Measurements from ENCODE around the gene CSAD.
"Not testable (repeated sequence)": the region's sequence is repeated elsewhere in the genome, so short reads cannot be mapped to it uniquely, and the experiment has no call there.

CSAD gene

DNA sequence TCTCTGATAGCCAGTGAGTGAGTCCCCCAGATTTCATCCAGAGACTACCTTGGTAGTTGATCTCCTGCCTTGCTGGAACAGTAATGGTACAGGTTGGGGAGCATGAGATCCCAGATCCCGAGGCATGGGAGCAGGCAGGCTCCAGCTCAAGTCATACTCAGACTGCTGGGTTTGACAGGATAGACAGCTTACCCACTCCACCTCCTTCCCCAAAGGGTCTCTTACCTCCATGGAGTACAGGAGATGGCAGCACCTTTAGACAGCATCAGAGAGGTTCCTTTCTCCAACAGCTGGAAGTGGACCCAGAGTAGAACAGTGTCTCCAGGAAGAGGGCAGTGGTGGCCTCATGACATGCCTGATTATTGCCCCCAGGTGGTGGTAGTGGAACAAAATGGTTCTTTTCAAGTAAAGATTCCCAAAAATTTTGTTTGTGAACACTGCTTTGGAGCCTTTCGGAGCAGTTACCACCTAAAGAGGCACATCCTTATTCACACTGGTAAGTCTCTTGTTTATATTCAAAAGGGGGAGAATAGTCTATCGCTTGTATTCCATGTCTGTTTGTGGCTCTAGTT lies 4.9 kb upstream of the CSAD start:
- Mint-ChIP-seq H3K9me3 (no peaks in the 10 kb centered on the region), H3K4me1 (peaks cover 44% of the 10 kb centered on the region), H3K36me3 (ENCODE audit: low read depth) (peaks cover 48% of the 10 kb centered on the region), H3K27ac (peak overlapping the region; percentile 50), H3K4me3 (no peak overlapping the region), H3K27me3 (no peaks in the 10 kb centered on the region)
- DNase-seq (no peak), ATAC-seq (no peak)

DNA sequence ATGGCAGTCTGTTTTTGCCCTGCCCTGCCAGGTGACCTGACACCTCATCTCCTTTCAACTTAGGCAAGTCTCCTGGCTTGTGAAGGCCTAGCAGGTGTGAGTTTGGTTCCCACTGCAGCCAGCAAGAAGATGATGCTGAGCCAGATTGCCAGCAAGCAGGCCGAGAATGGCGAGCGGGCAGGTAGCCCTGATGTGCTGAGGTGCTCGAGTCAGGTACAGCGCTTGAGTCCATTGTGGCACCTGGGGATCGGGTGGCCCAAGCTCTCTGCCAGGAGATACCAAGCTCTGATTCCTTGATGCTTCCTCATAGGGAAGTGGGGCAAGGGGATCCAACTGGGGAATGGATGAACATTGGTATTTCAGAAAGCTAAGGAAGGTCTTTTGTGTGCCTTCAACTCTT lies 4.1 kb upstream of the CSAD start:
- DNase-seq (no peak), ATAC-seq (no peak)
- Mint-ChIP-seq H3K4me3 (no peak overlapping the region), H3K27me3 (no peaks in the 10 kb centered on the region), H3K36me3 (ENCODE audit: low read depth) (peaks cover 48% of the 10 kb centered on the region), H3K27ac (no peak overlapping the region), H3K4me1 (peaks cover 42% of the 10 kb centered on the region), H3K9me3 (no peaks in the 10 kb centered on the region)

DNA sequence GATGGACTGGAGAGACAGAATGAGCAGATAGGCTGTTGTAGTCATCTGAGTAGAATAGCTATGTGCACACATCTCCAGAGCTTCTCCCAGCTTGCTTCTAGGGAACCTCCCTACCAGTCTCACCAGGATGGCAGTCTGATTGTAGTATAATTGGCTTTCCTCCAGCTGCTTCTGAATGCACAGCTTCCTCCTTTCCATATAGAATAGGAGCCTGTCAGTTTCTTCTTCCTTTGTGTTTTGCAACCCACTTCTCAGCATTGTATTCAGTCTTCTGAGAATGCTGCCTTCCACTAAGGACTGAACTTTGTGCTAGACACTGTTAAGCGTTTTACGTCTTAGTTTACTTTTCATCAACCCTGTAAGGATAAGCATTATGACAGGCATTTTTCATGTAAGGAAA lies 2.2 kb upstream of the CSAD start:
- DNase-seq: no peak
- Mint-ChIP-seq H3K9me3 (no peaks in the 10 kb centered on the region), H3K4me1 (peaks cover 49% of the 10 kb centered on the region), H3K4me3 (peak overlapping the region; percentile 87), H3K27me3 (no peaks in the 10 kb centered on the region), H3K36me3 (ENCODE audit: low read depth) (peaks cover 46% of the 10 kb centered on the region), H3K27ac (peak overlapping the region; percentile 71)
- ATAC-seq: no peak

DNA sequence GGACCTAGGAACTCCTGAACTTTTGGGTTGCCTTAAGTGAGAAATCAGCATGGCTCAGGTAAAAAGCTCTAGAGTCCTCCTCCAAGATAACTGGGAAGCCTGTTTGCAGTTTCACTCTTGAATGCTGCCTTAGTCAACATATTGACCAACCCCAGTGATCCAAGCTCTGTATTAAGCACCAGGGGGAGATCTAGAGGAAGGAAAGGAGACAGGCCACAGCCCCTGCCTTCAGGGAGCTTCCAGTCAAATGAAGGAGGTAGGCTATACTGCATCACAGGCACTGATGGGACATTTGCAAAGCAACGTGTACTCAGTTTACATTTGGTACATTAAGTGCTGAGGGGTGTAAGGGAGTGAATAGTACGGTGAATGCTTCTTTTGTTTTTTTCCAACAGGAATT lies 1.2 kb upstream of the CSAD start:
- DNase-seq: no peak
- Mint-ChIP-seq H3K4me1 (peaks cover 49% of the 10 kb centered on the region), H3K36me3 (ENCODE audit: low read depth) (peaks cover 37% of the 10 kb centered on the region), H3K27ac (peak overlapping the region; percentile 85), H3K27me3 (no peaks in the 10 kb centered on the region), H3K4me3 (peak overlapping the region; percentile 87), H3K9me3 (no peaks in the 10 kb centered on the region)
- no peak for ATAC-seq

DNA sequence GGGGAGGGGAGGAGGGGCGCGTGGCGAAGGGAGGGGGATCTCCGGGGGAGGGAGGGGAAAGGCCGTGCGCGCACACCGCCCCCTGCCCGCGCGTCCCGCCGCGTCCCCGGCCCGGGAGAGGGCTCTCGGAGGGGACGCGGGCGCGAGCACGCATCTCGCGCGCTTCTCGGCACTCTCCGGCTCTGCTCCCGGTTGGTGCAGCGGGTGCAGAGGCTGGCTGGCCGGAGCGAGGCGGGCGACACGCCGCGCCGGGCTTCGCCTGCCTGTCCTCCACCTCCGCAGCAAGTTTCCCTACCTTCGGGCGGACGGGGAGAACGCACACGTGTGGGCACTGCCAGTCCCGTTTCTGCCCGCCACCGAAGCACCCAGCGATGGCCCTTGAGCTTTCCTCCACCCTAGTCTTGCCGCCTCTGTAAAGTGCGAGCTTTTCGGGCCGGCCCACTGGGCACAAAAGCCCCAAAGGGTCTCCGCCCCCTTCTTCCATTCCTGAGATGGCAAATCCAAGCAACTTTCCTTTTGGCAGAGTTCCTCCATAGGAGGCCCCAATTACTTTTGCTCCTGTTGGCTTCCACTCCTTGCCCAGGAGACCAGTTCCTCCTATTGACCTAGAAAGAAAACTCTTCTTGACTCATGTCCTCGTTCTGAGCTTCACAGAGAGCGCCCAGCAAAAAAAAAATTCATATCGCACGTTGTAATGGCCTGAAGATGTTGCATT lies 363 bp upstream of the CSAD start:
- Mint-ChIP-seq H3K4me3 (peak overlapping the region; percentile 87), H3K9me3 (no peaks in the 10 kb centered on the region), H3K27ac (peak overlapping the region; percentile 85), H3K27me3 (no peaks in the 10 kb centered on the region), H3K4me1 (peaks cover 49% of the 10 kb centered on the region), H3K36me3 (ENCODE audit: low read depth) (peaks cover 30% of the 10 kb centered on the region)
- DNase-seq (peak; percentile 80), ATAC-seq (peak; percentile 62)

DNA sequence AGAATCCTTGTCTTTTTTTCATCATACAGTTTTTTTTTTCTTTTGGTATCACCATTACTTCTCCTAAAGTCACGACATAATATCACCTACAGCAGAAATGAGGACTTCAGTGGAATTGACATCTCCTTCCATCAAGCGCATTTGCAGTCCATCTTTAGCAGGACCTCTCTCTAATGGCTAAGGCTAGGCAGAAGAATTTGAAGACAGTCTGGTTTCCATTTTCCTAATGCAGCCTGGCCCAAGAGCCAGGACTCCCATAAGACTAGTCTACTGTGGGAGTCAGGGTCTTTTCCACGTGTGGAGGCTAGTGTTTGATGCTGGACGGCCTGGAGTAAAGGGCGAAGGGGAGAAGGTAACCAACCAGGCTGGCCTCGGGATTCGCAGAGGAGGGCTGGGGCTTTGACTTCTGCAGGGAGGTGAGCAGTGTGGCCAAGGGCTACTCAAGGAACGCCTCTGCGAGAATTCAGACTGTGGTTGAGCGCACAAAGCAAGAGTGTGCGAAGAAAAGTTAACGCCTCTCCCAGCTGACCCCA lies 972 bp downstream of the CSAD start:
- Mint-ChIP-seq H3K4me3 (peak overlapping the region; percentile 87), H3K9me3 (no peaks in the 10 kb centered on the region), H3K4me1 (peaks cover 50% of the 10 kb centered on the region), H3K27ac (peak overlapping the region; percentile 89), H3K36me3 (ENCODE audit: low read depth) (peaks cover 18% of the 10 kb centered on the region), H3K27me3 (no peaks in the 10 kb centered on the region)
- ATAC-seq: peak; percentile 9
- no peak for DNase-seq

DNA sequence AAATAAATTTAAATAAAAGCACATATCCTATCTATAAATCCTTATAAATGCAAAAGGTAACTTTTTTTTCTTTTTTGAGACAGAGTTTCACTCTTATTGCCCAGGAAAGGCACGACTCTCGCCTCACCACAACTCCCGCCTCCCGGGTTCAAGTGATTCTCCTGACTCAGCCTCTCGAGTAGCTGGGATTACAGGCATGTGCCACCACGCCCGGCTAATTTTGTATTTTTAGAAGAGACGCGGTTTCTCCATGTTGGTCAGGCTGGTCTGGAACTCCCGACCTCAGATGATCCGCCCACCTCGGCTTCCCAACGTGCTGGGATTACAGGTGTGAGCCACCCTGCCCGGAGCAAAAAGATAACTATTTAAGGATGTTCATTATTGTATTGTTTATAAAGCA lies 1.9 kb downstream of the CSAD start:
- peaks cover 16% of the 10 kb centered on the region for H3K36me3 Mint-ChIP-seq (ENCODE audit: low read depth)
- peak overlapping the region; percentile 87 for H3K4me3 Mint-ChIP-seq
- H3K9me3 Mint-ChIP-seq, ATAC-seq, DNase-seq, H3K27me3 Mint-ChIP-seq: not testable (repeated sequence)
- peaks cover 42% of the 10 kb centered on the region for H3K4me1 Mint-ChIP-seq
- peak overlapping the region; percentile 89 for H3K27ac Mint-ChIP-seq

DNA sequence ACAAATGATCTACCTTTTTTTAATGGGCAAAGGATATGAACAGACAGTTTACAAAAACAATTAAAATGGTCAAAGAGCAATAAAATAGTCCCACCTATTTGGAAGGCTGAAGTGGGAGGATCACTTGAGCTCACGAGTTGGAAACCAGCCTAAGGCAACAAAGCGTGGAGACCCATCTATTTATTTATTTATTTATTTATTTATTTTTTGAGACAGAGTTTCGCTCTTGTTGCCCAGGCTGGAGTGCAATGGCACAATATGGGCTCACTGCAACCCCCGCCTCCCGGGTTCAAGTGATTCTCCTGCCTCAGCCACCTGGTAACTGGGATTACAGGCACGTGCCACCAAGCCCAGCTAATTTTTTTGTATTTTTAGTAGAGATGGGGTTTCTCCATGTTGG lies 3.3 kb downstream of the CSAD start:
- not testable (repeated sequence) for DNase-seq, H3K9me3 Mint-ChIP-seq, H3K27me3 Mint-ChIP-seq, H3K27ac Mint-ChIP-seq, ATAC-seq, H3K4me3 Mint-ChIP-seq
- Mint-ChIP-seq H3K4me1 (peaks cover 29% of the 10 kb centered on the region), H3K36me3 (ENCODE audit: low read depth) (peaks cover 13% of the 10 kb centered on the region)

DNA sequence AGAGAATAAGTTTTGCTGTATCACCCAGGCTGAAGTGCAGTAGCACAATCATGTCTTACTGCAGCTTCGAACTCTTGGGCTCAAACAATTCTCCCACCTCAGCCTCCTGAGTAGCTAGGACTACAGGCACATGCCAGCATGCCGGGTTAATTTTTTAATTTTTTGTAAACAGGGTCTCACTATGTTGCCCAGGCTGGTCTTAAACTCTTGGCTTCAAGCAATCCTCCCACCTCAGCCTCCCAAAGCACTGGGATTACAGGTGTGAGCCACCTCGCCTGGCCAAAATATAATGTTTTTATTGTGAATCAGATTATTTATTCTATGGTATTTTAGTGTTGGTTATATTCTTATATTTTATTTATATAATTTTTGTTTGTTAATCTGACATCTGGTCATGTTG lies 4.0 kb downstream of the CSAD start:
- Mint-ChIP-seq H3K4me3 (no peak overlapping the region), H3K27me3 (no peaks in the 10 kb centered on the region), H3K4me1 (peaks cover 22% of the 10 kb centered on the region), H3K9me3 (no peaks in the 10 kb centered on the region), H3K36me3 (ENCODE audit: low read depth) (peaks cover 6% of the 10 kb centered on the region), H3K27ac (no peak overlapping the region)
- no peak for DNase-seq
- ATAC-seq: no peak

DNA sequence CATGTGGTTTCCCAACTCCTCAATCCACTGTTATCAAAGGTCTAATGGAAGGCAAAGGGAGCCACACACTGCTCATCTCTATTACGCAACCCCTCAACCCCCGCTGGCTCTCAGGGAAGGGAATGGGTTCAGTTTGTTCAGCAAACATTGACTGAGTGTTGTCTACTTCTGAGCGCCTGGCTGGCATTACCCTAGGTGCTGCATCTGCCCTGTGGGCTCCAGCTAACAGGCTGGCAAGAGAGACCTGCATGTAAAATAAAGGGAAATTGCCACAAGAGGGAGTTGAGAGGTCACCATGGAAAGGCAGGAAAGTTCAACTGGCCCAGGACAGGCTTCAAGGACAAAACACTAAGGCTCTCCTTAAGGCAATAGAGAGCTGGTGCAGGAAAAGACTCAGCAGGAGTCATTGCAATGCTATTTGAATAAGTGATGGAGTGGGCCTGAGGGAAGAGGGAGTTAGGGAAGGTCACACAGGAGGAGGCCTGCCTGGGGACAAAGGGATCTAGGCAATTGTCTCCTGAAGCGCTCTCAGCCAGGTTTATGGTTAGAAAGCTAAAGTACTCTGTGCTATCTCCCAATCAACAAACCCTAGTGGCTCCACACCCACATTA lies 5.7 kb downstream of the CSAD start:
- Mint-ChIP-seq H3K27ac (no peak overlapping the region), H3K4me1 (peaks cover 14% of the 10 kb centered on the region), H3K36me3 (ENCODE audit: low read depth) (peaks cover 1% of the 10 kb centered on the region), H3K9me3 (no peaks in the 10 kb centered on the region), H3K4me3 (no peak overlapping the region), H3K27me3 (no peaks in the 10 kb centered on the region)
- no peak for DNase-seq
- ATAC-seq: no peak

DNA sequence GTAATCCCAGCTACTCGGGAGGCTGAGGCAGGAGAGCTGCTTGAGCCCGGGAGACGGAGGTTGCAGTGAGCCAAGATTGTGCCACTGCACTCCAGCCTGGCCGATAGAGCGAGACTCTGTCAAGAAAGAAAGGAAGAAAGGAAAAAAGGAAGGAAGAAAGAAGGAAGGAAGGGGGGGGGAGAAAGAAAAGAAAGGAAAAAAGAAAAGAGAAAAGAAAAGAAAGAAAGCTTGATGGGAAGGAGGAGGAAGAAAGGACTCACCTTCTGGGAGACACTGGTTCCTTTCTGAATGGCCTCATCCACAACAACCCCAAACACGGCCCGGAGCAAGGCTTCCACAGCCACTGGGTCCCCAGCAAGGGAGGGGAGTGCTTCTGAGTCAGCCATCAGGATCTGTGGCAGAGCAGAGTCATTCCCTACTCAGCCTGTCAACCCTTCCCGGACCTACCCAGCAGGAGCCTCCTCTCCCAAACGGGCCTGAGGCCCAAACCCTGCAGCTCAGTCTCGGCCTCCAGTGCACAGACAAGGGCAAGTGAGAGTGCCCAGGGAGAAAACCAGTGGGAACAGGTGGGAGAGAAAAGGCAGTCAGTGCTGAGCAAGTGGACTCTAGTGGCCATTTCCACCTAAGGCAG lies 7.5 kb downstream of the CSAD start:
- no peak overlapping the region for H3K27ac Mint-ChIP-seq
- H3K9me3 Mint-ChIP-seq: no peaks in the 10 kb centered on the region
- no peaks in the 10 kb centered on the region for H3K27me3 Mint-ChIP-seq
- DNase-seq (no peak), ATAC-seq (no peak)
- no peak overlapping the region for H3K4me3 Mint-ChIP-seq
- H3K4me1 Mint-ChIP-seq: peaks cover 2% of the 10 kb centered on the region
- H3K36me3 Mint-ChIP-seq (ENCODE audit: low read depth): peaks cover 1% of the 10 kb centered on the region

DNA sequence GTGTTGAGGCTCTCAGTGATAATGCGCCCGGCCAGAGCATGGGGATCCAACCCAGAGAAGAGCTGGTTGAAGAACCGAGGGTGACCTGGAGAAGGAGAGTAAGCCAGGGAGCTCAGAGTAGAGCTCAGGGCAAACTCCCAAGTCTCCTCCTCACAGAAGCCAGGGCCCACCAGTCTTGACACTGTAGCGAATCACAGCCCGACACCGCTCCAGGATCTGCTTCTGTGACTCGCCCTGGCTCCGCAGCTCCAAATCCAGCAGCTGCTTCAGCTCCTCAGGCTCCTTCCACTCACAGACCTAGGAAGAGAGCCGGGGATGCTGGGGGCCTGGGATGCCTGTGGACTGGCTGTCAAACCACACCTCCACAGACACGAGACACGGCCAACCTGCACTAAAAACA lies 8.4 kb downstream of the CSAD start:
- peaks cover 2% of the 10 kb centered on the region for H3K4me1 Mint-ChIP-seq
- no peak for ATAC-seq
- H3K4me3 Mint-ChIP-seq: no peak overlapping the region
- H3K27me3 Mint-ChIP-seq: no peaks in the 10 kb centered on the region
- no peaks in the 10 kb centered on the region for H3K9me3 Mint-ChIP-seq
- peaks cover 1% of the 10 kb centered on the region for H3K36me3 Mint-ChIP-seq (ENCODE audit: low read depth)
- no peak for DNase-seq
- no peak overlapping the region for H3K27ac Mint-ChIP-seq

DNA sequence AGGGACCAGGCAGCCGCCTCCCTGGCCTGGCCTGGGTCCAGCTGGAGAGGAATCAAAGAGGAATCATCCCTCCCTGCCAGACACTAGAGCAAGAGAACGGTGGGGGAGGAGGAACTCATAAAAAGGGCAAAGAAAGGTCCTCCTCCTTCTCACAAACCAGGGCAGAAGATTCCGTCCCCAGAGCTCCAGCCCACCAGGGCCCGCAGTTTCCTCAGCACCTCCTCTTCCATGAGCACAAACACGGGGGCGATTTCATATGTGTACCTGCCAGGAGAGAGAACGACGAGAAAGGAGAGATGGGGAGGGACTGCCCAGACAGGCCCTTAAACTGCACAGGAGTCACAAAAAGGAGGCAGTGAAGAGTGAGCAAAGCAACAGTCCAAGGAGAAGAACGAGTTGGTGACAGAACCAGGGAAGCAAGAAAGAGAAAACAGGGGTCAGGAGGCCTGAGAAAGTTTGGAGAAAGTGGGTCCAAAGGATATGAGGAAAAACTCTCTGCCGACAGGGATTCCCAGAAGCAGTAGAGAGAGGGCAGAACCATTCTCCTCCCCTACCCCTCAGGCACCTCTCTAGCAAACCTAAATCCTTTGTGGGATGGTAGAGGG lies 8.9 kb downstream of the CSAD start:
- Mint-ChIP-seq H3K27me3 (no peaks in the 10 kb centered on the region), H3K4me3 (no peak overlapping the region), H3K9me3 (no peaks in the 10 kb centered on the region), H3K36me3 (ENCODE audit: low read depth) (peaks cover 1% of the 10 kb centered on the region), H3K27ac (no peak overlapping the region), H3K4me1 (peaks cover 2% of the 10 kb centered on the region)
- DNase-seq: no peak
- no peak for ATAC-seq

DNA sequence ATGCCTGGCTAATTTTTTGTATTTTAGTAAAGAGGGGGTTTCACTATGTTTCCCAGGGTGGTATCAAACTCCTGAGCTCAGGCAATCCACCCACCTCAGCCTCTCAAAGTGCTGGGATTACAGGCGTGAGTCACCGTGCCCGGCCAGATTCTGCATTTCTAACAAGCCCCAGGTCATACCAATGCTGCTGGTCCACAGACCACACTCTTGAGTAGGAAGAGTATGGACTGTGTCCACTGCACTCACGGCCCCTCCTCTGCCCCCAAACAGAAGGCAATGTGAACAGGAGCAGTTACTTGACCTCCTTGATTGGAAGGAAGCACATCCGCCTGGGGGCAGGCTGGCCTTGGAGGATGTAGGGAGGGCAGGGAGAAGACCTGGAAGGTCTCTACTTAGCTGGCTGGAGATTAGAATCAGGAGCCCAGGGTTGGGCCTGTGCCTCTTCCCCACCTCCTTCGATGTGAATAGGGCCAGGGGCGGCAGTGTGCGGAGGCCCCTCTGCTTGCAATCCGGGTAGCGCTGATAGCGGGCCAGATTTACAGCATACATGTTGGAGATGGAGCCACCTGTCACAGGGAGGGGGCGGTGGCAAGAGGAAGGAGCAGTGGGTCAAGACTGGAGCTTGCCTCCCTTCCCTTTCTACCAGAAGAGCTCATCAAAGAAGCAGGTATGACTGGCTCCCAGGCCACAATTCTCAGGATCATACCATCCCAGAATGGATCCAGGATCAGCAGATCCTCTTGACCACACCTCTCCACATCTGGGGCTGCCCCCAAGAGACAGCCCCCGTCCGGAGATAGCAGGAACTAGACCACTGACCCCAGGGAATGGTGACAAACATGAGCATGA lies 9.6 kb downstream of the CSAD start:
- Mint-ChIP-seq H3K4me1 (peaks cover 4% of the 10 kb centered on the region), H3K36me3 (ENCODE audit: low read depth) (peaks cover 1% of the 10 kb centered on the region), H3K9me3 (no peaks in the 10 kb centered on the region), H3K27me3 (no peaks in the 10 kb centered on the region), H3K27ac (no peak overlapping the region), H3K4me3 (no peak overlapping the region)
- ATAC-seq (no peak), DNase-seq (no peak)
